GM19467 (cell line): ENCODE measurements around the gene PFN2.
A peak's percentile ranks its signal among the peaks of the same experiment; 100 is the strongest.
"Not testable (repeated sequence)": the region's sequence is repeated elsewhere in the genome, so short reads cannot be mapped to it uniquely, and the experiment has no call there.

Experiments used
- ATAC-seq: cut with Tn5 transposase; IDR thresholded peaks from one replicate; pipeline ENCODE4 v1.9.1; 2021; ENCODE audit warnings: mild to moderate bottlenecking, moderate library complexity; ENCODE audit not compliant: unreplicated experiment

The PFN2 gene

DNA sequence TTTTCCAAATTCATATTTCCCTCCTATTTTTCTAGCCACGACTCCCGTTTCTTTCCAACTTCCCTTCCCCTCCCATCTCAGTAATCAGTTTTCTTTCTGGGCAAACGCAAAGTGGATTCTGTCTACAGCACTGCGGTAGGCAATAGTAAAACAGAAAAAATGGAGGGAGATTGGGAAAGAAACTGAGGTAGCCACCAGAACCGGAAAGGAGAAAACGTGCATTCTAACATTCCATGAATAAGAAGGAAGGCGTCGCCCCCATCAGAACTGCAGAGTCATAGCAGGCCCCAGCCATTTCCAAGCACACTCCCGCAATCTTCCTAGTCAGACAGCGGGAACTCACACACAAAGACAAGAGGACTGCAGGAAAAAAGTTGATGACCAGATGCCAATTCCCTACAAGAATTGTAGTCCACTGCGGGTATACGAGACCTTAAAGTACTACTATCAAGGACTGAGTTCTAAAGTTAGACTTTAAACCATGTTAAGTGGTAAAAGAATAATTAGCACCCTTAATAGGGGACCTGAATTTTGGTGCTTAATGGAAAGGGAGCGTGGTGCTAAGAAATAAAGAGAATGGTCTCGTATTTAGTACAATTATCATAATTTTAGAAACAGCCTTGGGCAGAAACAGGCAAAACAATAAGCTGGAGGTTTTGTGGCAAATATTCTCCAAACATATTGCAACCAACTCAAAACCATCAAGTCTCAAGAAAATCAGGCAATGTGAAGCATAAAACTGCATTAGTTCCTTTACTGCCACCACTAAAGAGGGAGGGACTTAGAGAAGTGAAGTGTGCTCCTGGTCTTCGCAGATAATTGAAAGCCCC lies 1.4 kb downstream of the PFN2 start:
- no peak for ATAC-seq

- ATAC-seq = no peak
These were observed 2.5 kb downstream of the PFN2 start for GRCh38 chr3:149968216-149968615.

- no peak for ATAC-seq
These were observed 3.5 kb downstream of the PFN2 start for GRCh38 chr3:149967086-149967685.

- ATAC-seq = no peak
These were observed 5.4 kb downstream of the PFN2 start for GRCh38 chr3:149965278-149965677.

- ATAC-seq = no peak
These were observed 6.4 kb downstream of the PFN2 start for GRCh38 chr3:149964291-149964690.

DNA sequence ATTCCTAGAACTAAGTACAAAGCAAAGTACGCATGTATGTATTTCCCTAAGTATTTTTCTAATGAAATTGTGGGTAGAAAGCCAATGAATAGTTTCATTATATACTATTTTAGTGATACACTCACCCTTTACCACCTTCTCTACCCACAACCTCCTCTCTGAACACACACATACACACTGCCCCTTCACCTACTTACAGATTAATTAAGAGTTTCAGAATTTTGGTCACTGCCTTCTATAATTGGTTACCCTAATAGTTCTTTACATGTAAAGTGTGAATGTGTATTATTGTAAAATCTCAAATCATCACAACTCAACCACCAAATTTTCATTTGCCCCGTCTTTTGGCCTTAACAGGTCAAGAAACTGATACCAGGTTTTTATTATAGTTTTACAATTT lies 7.2 kb downstream of the PFN2 start:
- no peak for ATAC-seq

GRCh38 chr3:149959443-149959842 lies 11.3 kb downstream of the PFN2 start:
- no peak for ATAC-seq

GRCh38 chr3:149958171-149958796 lies 12.4 kb downstream of the PFN2 start:
- no peak for ATAC-seq

DNA sequence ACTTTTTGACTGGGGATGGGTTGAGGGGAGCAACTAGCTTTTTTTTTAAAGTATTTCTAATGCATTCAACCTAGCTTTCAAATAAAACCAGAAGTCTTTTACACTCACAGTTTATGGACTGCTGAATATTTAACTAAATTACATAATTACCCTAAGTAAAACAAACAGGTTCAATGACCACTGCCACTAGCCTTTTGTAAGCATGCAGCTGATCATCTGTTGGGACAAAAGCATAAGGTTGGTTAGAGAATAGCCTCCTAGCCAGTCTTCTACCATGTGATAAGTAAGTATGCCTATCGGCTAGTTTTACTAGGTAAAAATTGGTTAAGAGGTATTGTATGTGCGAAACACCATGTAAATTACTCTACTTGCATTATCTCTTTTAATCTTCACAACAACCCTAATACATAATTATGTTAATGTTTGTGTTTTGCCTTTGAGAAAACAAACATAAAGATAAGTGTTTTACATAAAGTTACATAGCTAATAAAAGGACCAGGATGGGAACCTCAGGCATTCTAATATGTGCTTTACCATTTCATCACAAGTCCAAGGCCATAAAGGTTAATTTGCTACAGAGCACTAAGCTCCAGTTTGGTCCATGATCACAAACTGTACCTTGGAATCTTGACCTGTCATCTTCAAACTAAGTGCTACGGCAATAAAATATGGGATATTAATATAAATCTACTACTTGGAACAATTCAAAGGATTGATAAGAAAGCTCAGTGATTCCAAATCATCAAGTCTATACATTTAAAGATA lies 13.2 kb downstream of the PFN2 start:
- ATAC-seq = no peak

DNA sequence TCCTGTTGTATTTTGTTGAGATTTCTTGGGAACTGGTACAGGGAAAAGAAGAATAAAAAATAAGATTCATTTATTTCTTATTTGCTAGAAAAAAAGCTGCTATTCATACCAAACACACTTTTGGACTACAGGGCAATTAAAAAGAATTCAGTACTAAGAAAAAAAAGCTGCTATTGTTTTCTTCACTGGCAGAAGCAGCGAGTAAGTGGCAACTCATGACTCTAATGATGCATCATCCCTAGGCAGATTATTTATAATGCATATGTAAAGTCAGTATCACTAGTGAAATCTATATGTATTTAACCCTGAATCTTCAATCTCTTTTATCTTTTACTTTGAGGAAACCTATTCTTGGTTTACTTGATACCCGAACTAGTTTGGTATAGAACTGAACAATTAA lies 15.2 kb downstream of the PFN2 start:
- ATAC-seq = no peak

GRCh38 chr3:149954812-149955211 lies 15.9 kb downstream of the PFN2 start:
- no peak for ATAC-seq

- no peak for ATAC-seq
These were observed 21.5 kb downstream of the PFN2 start for GRCh38 chr3:149949181-149949580.

- ATAC-seq = no peak
These were observed 23.5 kb downstream of the PFN2 start for GRCh38 chr3:149947231-149947630.

DNA sequence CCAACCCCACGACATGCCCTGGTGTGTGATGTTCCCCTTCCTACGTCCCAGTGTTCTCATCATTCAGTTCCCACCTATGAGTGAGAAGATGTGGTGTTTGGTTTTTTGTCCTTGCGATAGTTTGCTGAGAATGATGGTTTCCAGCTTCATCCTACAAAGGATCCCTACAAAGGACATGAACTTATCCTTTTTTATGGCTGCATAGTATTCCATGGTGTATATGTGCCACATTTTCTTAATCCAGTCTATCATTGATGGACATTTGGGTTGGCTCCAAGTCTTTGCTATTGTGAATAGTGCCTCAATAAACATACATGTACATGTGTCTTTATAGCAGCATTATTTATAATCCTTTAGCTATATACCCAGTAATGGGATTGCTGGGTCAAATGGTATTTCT lies 26.7 kb downstream of the PFN2 start:
- ATAC-seq = not testable (repeated sequence)

- no peak for ATAC-seq
These were observed 28.3 kb downstream of the PFN2 start for GRCh38 chr3:149942409-149942808.

- no peak for ATAC-seq
These were observed 28.7 kb downstream of the PFN2 start for GRCh38 chr3:149941946-149942345.

GRCh38 chr3:149941186-149941585 lies 29.5 kb downstream of the PFN2 start:
- no peak for ATAC-seq

DNA sequence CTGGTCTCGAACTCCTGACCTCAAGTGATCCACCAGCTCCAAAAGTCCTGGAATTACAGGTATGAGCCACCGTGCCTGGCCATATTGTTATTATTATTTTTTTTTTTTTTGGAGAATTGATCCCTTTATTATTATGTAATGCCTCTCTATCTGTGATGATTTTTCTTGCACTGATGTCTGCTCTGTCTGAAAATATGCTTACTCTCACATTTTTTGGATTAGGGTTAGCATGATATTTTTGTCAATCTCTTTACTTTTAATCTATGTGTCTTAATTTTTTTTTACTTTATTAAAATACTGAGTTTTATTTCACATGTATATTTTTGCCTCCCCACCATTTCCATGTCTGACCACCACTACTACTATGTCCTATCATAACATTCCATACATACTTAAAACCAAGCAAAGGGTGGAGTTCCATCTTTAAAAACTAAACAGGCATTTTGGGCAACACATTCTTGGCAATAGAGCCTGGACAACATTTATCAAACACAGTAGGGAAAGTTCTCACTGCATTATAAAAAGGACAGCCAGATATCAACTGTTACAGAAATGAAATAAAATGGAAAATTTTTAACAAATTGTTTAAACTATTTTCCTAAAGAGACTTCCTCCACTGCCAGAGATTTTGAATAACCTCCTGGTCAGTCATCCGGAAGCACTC lies 32.2 kb downstream of the PFN2 start:
- ATAC-seq = not testable (repeated sequence)

DNA sequence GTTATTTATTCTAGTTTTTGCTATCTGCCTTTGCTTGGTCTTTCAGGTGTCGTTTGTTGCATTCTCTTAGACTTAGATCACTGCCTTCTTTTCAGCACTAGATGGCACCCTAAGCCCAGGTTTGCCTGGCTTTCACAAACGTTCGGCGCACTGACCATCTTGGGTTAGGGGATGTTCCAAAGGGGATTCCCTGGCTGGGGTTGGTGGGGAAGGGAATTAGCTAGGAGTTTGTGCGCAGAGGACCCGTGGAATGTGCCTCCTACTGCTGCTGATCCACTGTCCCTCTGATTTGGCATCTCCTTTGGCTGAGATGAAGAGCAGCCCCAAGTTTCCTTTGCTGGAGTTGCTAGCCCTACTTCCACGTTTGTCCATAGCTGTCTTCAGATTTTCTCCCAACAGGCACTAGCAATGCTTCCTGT lies 33.9 kb downstream of the PFN2 start:
- peak; percentile 66 for ATAC-seq

DNA sequence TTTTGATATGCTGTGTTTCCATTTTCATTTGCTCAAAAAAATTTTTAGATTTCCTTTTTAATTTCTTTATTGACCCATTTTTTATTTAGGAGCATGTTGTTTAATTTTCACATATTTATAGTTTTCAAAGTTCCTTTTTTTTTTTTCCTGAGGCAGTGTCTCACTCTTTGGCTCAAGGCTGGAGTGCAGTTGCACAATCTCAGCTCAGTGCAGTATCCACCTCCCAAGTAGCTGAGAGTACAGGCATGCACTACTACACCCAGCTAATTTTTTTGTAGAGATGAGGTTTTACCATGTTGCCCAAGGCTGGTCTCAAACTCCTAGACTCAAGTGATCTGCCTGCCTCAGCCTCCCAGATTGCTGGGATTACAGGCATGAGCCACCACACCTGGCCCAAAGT lies 36.2 kb downstream of the PFN2 start:
- ATAC-seq = no peak

DNA sequence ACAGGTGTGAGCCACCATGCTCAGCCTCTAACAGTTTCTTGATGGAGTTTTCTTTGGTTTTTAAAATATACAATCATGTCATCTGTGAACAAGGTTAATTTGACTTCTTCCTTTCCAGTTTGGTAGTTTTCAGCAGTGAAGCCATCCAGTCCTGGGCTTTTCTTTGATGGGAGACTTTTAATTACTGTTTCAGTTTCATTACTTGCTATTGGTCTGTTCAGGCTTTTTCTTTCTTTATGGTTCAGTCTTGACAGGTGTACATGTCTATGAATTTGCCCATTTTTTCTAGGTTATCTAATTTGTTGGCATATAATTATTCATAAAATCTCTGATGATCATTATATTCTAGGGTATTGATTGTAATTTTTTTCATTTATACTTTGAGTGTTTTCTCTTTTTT lies 36.8 kb downstream of the PFN2 start:
- no peak for ATAC-seq
